Transverse colon (tissue), 4 donors: ENCODE results near the gene TRIM44. TPM values are rescaled to one million over a fixed set of nuclear protein-coding genes. Genes with fewer than 3 reads are reported as not detected.
"Not testable (repeated sequence)": the region's sequence is repeated elsewhere in the genome, so short reads cannot be mapped to it uniquely, and the experiment has no call there.

Experiments used
- DNase-seq: peaks from one replicate; pipeline ENCODE4 v3.0.0-alpha.2; 2019
- H3K27ac ChIP-seq, 4 donors: fragments of 200-600 bp; sonication (generic); 2 replicates each; pipeline ENCODE4 v1.5.1; 2016 to 2018; ENCODE audit warnings: inconsistent platforms in 4 of 4
- H3K27me3 ChIP-seq: fragments of 200-600 bp; sonication (generic); 2 replicates; pipeline ENCODE4 v1.5.1; 2017; ENCODE audit warnings: inconsistent platforms
- H3K36me3 ChIP-seq, 4 donors: fragments of 200-600 bp; sonication (generic); 2 replicates each; pipeline ENCODE4 v1.5.1; 2017 to 2019; ENCODE audit warnings: inconsistent platforms in 4 of 4
- H3K4me1 ChIP-seq, 4 donors: fragments of 200-600 bp; sonication (generic); 2 replicates each; pipeline ENCODE4 v1.5.1; 2017 to 2020; ENCODE audit warnings: inconsistent platforms in 4 of 4
- H3K4me3 ChIP-seq, 4 donors: fragments of 200-600 bp; sonication (generic); 1 replicate in 1 of 4; 2 replicates in 3 of 4; pipeline versions ENCODE4 v1.5.1 to v1.6.1; 2017 to 2019; ENCODE audit warnings: inconsistent platforms in 4 of 4
- H3K9me3 ChIP-seq, 2 donors: fragments of 200-600 bp; sonication (generic); 2 replicates each; pipeline ENCODE4 v1.5.1; 2017 to 2019; ENCODE audit warnings: inconsistent platforms in 2 of 2
- CTCF ChIP-seq, 5 experiments: fragments of 200-600 bp in 3 of 5; fragments of 450-650 bp in 2 of 5; sonication (generic) in 3 of 5; IDR thresholded peaks; 1 replicate in 2 of 5; 2 replicates in 3 of 5; pipeline ENCODE4 v1.5.1; 2016 to 2017; ENCODE audit warnings: antibody characterized with exemption in 5 of 5, inconsistent platforms in 3 of 5, mild to moderate bottlenecking in 2 of 5, moderate library complexity in 1 of 5
- EP300 ChIP-seq: sonication (generic); formaldehyde crosslinking; IDR thresholded peaks from one replicate; pipeline ENCODE4 v1.6.1; 2017; ENCODE audit warnings: antibody characterized with exemption, low read depth
- POLR2A ChIP-seq: fragments of 450-650 bp; IDR thresholded peaks from one replicate; pipeline ENCODE4 v1.6.1; 2016; ENCODE audit warnings: antibody characterized with exemption, mild to moderate bottlenecking, moderate library complexity
- POLR2AphosphoS5 ChIP-seq, 3 donors: sonication (generic); formaldehyde crosslinking; IDR thresholded peaks; one replicate each; pipeline ENCODE4 v1.6.1; 2016; ENCODE audit warnings: antibody characterized with exemption in 3 of 3
- WGBS, 2 donors: methylation state at CpG; one replicate each; pipeline ENCODE4 v1.1.5; 2018; ENCODE audit warnings: low coverage in 1 of 2; 5-methylcytosine and 5-hydroxymethylcytosine counted together
- in situ Hi-C, 4 donors: fragments of 200-750 bp; cut with MboI; loops; one replicate each; pipeline versions ENCODE4 v1.15.0 to v1.15.1; 2017; ENCODE audit warnings: low sequenced_read_pairs in 3 of 4, low pct_ligation_motif_present in 1 of 4, low pct_unique_long_range_greater_than_20kb in 1 of 4
- intact Hi-C: fragments of 100-400 bp; cut with DNase I; formaldehyde crosslinking; loops from one replicate; pipeline ENCODE4 v1.15.1; 2023; ENCODE audit warnings: low total_unique reads
- total RNA-seq, 4 donors: library from RNA; depleted of rRNA; stranded (reverse); fragments of >200 nt; gene quantifications; one replicate each; pipeline ENCODE4 v1.1.0, GENCODE V29; 2016

TRIM44 gene
- total RNA-seq, 4 donors from 2014 or later: 17.9 to 93.9 (median 37.5) TPM

GRCh38 chr11:35651263-35651662 lies 11.3 kb upstream of the TRIM44 start:
- peaks cover 18% of the 10 kb centered on the region for H3K27me3 ChIP-seq
- in situ Hi-C loops: no loop called here
- no peaks in the 10 kb centered on the region for H3K36me3 ChIP-seq
- TF ChIP-seq POLR2AphosphoS5 (IDR thresholded peaks at IDR 0.05) (no peak), POLR2A (no peak), EP300 (no peak), CTCF (IDR thresholded peaks at IDR 0.05) (no peak)
- WGBS, 2 donors: 81 to 88% methylated on average over 3 of the region's 3 CpGs
- intact Hi-C loops: no loop called here
- no peak overlapping the region for H3K4me3 ChIP-seq
- no peaks in the 10 kb centered on the region for H3K9me3 ChIP-seq
- H3K4me1 ChIP-seq: no peaks in the 10 kb centered on the region
- DNase-seq: no peak
- no peak overlapping the region for H3K27ac ChIP-seq

GRCh38 chr11:35652786-35653185 lies 9.8 kb upstream of the TRIM44 start:
- H3K27ac ChIP-seq, H3K9me3 ChIP-seq, H3K4me1 ChIP-seq, in situ Hi-C loops, H3K4me3 ChIP-seq, intact Hi-C loops, H3K36me3 ChIP-seq, DNase-seq: not testable (repeated sequence)
- peaks cover 33% of the 10 kb centered on the region for H3K27me3 ChIP-seq
- 83 to 88% methylated on average over 5 of the region's 5 CpGs for WGBS, 2 donors

GRCh38 chr11:35654711-35655110 lies 7.9 kb upstream of the TRIM44 start:
- H3K4me1 ChIP-seq: no peaks in the 10 kb centered on the region
- in situ Hi-C loops (no loop called here), intact Hi-C loops (no loop called here)
- no peaks in the 10 kb centered on the region for H3K36me3 ChIP-seq
- DNase-seq: no peak
- H3K4me3 ChIP-seq: no peak overlapping the region
- H3K27me3 ChIP-seq: peaks cover 34% of the 10 kb centered on the region
- no peak overlapping the region for H3K27ac ChIP-seq
- 59 to 70% methylated on average over 3 to 6 of the region's 6 CpGs for WGBS, 2 donors
- TF ChIP-seq POLR2A: no peak
- TF ChIP-seq EP300: no peak
- no peak for TF ChIP-seq CTCF (IDR thresholded peaks at IDR 0.05)
- no peak for TF ChIP-seq POLR2AphosphoS5 (IDR thresholded peaks at IDR 0.05)
- no peaks in the 10 kb centered on the region for H3K9me3 ChIP-seq

- H3K4me3 ChIP-seq: no peak overlapping the region
- H3K36me3 ChIP-seq: no peaks in the 10 kb centered on the region
- in situ Hi-C loops: no loop called here
- 67 to 74% methylated on average over 1 of the region's 1 CpG for WGBS, 2 donors
- peaks cover 34% of the 10 kb centered on the region for H3K27me3 ChIP-seq
- no peak for DNase-seq
- TF ChIP-seq POLR2AphosphoS5 (IDR thresholded peaks at IDR 0.05) (no peak), EP300 (no peak), CTCF (IDR thresholded peaks at IDR 0.05) (no peak), POLR2A (no peak)
- H3K4me1 ChIP-seq: no peaks in the 10 kb centered on the region
- H3K9me3 ChIP-seq: no peaks in the 10 kb centered on the region
- intact Hi-C loops: no loop called here
- no peak overlapping the region for H3K27ac ChIP-seq
Measured at GRCh38 chr11:35655254-35655653, 7.3 kb upstream of the TRIM44 start.

- H3K27ac ChIP-seq: no peak overlapping the region
- WGBS, 2 donors: 73% methylated on average over 4 of the region's 4 CpGs; no CpG with 5 or more reads in 1 of the 2 donors
- in situ Hi-C loops: no loop called here
- no peak for TF ChIP-seq EP300
- no peak for TF ChIP-seq POLR2AphosphoS5 (IDR thresholded peaks at IDR 0.05)
- TF ChIP-seq POLR2A: no peak
- no peak for TF ChIP-seq CTCF (IDR thresholded peaks at IDR 0.05)
- no peaks in the 10 kb centered on the region for H3K9me3 ChIP-seq
- DNase-seq: no peak
- H3K4me1 ChIP-seq: no peaks in the 10 kb centered on the region
- H3K36me3 ChIP-seq: no peaks in the 10 kb centered on the region
- intact Hi-C loops: no loop called here
- H3K4me3 ChIP-seq: no peak overlapping the region
- peaks cover 34% of the 10 kb centered on the region for H3K27me3 ChIP-seq
Measured at GRCh38 chr11:35655856-35656255, 6.7 kb upstream of the TRIM44 start.
